ENCODE measurements around the gene ATP8A1.

Gene ATP8A1

DNA sequence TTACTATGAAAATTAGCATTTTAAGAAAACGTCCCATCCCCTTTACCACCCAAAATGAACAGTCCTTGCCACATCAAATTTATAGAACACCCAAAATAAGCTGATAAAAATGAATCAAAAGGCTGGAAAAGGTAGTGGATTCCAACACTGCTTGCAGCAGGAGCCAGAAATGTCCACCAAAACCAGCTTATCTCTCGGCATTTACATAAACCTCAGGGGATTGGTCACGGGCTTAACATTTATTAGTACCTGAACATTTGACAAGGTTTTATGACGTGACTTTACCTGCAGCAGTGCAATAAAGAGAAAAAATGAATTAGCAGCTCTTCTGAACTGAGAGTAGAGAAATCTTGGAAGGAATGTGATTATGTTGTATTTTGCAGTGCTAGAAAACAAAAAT, 31.6 kb downstream of the ATP8A1 start:
- no peak for DNase-seq

DNA sequence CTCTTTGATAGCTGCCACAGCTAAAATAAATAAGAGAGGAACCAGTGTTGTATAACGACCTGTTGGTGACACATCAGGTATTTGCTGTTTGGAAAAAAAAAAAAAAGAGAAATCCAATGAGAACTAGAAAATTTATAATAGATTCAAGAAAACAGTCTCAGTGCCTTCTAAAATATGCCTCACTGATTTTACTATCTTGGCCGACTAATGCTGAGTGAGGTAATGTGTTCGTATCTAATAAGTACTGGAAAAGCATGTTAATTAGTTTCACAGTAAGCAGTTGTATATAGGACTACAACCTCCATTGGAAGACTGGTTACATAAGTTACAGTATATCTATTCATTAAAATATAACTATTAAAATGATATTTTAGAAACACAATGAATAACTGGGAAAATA, 32.4 kb downstream of the ATP8A1 start:
- no peak for DNase-seq

DNA sequence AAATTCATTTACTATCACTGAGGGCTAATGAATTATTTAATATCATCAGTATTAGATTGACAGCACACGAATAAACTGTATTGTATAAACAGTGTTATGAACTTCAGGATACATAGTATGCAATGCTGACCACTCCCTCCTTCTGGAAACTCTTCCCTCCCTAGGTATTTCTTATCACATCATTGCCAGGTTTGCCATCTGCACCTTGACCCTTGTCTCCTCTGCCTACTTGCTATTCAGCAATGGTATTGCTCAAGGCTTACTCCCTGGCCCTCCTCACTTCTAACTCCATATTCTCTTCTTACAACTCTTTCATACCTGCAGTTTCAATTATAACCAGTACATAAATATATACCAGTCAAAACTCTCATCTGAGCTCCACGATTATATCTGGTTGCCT, 38.9 kb downstream of the ATP8A1 start:
- DNase-seq: no peak

DNA sequence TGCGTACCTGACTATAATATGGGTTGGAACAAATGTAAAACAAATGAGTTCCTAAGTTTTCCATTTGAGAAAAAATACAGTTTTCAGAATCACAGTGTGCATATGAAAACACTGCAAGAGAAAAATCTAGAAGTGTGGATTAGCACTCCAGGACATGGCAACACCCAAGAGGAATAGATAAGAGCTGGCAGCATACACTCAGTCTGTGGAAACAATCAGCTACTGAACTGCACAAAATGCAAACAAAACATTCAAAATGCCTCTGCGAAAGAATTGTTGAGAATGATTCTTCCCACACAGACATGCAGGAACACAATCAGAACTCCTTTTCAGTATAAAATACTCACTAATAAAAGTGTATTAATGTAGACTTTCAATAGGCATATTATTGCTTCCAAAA, 39.9 kb downstream of the ATP8A1 start:
- no peak for DNase-seq

DNA sequence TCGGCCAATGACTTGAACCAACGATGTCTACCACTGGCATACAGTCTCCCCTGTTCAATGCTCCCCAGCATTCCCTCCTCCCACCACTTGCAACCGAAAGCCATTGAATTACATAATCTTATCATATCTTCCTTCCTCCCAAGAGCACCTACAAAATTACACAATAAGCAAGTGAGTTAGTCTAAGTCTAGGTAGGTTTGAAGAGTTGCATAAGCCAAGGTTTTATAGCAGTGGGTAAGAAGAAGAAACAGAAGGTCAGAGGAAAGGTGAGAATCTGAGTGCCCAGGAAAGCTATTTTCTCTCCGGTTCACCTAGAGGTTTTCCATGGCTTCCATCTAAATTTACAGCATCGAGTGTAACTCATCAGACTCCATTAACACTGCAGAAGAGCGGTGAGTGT, 40.3 kb downstream of the ATP8A1 start:
- DNase-seq: no peak

DNA sequence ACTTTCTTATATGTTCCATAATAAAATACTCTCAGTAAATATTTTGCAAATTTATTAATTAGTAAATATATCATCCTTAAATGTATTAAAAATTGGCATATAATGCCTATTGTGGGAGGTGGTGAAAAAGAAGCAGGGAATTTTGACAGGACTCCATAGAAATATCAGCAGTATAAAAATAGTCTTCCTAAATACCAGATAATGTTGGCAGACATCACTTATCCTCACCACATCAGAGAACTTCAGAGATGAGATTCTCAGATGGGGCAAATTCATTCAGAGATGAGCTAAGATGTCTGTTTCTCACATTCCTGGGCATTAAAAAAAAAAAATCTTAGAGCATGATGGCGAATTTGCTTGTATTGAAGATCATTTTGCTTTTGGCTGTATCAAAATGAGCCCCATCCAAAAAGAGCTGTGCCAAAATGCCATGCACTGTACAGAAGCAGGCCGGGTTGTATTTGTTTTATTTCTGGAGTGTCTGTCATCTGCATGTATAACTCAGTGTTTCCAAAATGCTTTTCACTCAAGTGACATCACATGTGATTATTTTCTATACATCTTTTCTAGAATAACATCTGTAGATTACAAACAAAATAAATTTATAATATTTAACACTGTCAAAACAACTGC, 41.7 kb downstream of the ATP8A1 start:
- DNase-seq: no peak

DNA sequence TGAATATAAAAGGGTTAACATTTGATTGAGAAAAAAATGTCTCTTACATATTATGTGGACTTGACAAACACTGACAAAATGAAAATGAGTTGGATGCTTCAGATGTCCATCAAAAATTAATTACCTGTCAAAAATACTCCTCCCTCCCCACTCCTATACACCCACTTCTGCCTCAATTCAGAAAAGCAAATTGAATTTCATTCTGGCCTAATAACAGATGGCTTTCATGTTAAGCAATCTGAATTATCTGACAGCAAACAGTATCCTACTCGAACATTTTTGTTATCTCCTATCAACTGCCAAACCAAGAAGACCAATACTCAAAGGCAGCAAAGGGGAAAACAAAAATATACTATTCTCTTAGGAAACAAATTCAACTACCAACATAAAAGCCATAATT, 44.0 kb downstream of the ATP8A1 start:
- DNase-seq: no peak

DNA sequence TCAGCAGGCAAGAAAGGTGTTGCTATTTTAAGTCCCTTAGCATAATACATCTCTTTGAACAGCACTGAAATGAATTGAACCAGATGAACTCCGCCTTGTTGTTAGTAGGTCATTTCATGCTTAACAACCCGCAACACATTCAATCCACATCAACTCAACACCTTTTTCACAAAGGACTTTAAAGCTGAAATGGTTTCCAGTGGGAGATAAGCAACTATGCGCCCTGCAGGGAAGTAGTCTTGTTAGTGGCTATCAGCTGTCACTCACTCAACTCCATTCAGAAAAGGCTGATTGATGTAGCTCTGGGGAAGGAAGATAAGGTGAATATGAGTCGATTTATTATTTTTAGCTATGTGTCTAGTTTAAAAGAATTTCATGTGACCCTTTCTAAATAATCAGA, 46.0 kb downstream of the ATP8A1 start:
- no peak for DNase-seq

DNA sequence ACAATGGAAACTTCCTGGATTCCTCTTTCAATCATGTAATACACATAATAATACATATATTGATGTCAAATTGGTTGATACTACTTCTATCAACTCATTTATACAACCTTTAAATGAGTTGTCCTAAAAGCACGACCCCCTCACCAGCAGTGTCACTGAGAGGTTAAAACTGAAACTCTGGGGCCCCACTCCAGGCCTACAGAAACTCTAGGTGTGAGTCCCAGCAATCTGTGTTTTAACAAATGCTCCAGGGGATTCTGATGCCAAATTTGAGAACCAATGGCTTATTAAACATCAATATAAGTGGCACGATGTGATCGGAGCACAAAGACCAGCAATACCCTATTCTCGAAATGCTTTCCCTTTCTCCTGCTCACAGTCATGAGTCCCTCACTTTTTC, 47.9 kb downstream of the ATP8A1 start:
- no peak for DNase-seq

DNA sequence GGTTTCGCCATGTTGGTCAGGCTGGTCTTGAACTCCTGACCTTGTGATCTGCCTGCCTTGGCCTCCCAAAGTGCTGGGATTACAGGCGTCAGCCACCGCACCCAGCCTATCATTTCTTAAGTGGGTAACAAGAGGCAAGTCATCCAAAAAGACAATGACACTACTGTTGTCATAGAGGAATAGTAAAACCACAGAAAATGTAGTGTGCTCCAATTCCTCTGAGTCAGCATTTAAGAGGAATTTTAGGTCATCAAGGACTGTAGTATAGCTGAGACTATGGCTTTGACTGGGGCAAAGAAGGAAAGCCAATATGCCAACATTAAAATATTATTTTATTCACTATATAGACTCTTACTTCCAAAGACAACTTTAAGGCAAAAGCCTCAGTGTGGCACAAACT, 48.4 kb downstream of the ATP8A1 start:
- DNase-seq: no peak

DNA sequence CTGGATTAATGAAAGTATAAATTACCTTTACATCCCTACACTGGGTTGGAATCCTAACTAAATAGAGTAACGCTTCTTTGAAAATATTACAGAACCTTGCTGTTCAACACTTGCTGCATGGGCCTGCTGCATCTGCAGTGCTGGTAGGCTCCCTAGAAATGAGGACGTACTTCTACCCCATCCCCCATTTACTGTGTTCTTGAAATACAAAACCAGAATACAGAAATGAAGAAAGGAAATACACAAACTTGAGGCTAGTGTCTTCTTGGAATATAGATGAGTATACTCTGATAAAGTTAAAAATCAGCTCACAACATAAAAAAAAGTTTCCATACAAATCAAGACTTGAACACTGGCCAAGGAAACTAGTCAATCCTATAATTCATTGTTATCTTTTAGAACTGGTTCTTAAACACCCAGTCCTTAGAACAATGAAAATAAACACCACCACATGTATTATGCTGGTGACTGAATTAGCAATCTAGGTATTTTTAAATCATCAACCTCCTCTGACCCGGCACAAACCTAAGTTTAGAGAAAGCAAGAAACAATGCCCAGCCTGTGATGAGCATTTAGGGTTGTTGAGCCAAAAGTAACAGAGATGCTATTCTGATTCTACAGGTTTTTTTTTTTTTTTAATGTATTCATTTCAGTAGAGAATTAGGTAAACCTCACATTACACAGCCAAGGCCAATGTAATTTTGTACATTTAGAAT, 49.7 kb downstream of the ATP8A1 start:
- no peak for DNase-seq

DNA sequence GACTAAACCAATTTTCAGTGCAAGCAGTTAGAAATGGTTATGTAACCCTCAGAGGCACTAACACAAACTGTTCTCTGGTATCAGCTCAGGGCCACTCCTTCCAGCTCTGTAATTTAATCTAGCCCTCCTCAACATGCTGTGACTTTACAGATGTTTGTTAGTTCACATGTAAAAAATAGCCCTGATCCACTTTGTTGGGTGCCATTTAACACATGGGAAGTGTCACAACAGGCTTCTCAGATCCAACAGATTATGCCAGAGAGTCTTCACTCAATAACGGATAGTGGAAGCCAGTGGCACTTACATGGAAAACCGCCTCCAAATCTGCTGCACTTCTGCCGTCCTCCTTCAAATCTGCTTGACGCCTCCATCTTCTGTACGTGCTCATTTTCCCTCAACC, 51.6 kb downstream of the ATP8A1 start:
- no peak for DNase-seq

DNA sequence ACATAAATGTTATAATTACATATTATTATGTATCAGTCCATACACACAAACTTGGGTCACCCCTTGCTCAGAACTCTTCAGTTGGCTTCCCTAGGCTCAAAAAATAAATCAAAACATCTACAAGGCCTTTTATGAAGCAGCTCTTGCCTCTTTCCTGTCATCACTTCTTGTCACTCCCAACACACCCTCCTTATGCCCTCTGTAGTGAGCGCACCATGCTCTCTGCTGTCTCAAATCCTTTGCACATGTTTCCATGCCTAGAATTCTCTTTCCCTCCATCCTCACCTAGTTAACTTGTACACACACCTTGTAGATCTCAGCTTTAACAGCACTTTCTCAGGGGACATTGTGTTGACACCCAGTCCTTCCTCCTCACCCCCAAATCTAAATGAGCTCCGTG, 53.0 kb downstream of the ATP8A1 start:
- DNase-seq: no peak

DNA sequence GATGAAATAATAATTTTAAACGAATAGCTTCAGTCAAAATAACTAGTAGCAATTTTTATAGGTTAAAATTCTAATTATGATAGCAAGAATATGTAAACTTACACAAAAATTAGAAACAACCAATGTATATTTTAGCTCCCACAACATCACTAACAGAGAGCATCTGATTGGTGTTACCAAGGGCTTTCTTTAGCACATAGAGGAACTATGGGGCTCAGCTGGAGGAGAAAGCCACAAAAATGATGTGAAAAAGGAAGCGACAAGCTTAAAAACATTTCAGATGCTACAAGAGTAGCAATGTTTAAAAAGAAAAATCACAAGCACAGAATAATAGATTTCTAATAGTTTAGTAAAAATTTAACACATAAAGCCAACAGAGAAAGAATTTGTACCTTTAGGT, 56.3 kb downstream of the ATP8A1 start:
- DNase-seq: no peak

DNA sequence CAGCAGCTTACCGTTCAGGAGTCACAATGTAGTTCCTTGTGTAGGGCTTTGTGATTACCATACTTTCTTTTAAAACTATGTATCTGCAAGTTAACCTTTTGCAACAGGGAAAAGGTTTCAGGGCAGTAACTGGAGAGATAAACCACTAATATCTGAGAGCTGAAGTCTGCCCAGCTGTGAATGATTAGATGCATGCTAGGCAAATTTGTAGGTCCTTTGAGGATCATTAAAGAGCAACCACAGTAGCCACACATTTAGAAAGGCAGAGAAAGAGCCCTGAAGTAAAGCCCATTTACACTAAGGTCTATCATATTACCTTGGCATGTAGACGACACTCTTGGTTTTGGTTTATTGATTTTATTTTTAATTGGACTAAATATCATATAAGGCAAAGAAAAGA, 60.0 kb downstream of the ATP8A1 start:
- no peak for DNase-seq

DNA sequence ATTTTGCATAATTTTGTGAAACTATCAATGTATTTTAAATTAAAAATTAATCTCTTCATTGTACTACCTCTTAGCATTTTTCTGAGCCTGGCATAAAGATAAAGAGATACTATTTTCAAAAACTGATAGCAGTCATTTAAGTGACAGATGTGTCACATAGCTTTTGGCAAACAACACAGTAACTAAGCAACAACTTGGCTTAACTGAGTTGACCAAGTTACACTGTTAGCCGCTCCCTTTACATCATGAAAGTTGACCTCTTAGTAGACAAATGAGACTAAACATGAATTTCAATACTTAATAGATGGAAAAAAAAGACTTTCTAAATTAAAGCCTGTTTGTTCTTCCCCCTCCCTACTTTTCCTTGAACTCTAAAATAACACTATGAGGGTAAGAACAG, 62.0 kb downstream of the ATP8A1 start:
- no peak for DNase-seq

DNA sequence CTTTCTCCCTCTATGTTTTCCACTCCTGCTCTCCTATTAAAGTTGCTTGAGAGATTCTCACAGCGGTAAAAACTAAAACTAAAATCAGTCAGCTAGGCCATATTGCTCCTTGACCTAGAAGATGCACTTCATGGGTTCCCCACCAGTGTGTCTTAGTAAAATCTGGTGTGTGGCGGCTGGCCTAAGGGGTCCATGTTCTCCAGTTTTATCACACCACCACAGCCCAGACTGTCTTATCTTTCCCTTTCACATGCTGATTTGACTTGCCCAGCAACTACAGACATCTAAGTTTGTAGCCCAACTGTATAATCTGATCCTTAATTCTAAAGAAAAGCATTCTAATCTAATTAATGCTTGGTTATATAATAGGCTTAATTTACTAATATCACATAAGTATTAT, 68.0 kb downstream of the ATP8A1 start:
- no peak for DNase-seq

DNA sequence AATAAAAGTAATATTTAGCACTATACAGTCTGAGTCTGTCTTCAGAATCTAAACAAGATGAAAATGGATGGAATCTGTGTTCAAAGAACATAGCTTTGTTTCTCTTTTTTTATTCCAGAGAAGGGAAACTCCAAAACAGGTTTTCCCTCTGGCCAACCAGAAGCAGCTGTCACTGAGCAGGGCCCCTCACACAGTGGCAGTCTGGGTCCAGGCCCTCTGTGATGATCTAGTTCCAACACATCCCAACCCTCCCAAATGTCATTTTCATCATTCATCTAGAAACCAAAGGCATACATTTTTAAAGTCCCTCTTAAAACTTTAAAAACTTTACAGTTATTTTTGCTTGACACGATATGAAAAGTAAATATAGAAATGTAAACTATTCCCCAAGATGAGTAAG, 70.1 kb downstream of the ATP8A1 start:
- no peak for DNase-seq

DNA sequence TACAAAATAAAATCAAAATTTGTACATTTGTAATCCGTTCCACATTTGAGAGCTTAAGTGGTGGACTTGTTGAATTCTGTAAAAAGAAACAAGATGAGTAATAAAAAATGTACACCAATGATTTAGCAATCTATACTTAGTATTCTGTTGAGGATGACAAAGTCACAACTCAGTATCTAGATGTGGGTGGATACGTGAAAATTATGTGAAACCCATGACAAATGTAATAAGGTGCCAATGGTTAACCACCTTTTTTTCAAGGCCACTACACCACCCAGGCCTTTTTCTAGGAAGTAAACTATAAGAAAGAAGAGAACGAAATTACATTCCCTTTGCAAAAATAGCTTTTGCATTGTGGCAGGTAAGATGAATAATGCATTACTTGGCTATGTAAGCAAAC, 77.0 kb downstream of the ATP8A1 start:
- no peak for DNase-seq

DNA sequence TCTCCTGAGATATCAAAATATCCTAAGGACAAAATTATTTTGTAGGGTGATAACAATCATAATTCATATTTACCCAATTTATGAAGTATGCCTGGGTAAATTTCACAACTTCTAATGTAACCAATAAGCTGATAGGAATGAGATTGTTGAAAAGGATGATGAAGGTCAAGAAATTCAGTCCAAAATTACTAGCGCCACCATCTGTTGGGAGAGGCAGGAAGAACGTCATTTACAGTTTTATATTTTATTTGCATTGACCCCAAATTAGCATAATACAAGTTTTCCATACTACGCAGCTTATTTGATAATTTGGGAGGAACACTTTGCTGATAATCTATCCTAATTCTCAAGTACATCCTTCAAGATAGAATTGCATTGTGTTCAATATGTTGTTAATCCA, 78.7 kb downstream of the ATP8A1 start:
- no peak for DNase-seq

DNA sequence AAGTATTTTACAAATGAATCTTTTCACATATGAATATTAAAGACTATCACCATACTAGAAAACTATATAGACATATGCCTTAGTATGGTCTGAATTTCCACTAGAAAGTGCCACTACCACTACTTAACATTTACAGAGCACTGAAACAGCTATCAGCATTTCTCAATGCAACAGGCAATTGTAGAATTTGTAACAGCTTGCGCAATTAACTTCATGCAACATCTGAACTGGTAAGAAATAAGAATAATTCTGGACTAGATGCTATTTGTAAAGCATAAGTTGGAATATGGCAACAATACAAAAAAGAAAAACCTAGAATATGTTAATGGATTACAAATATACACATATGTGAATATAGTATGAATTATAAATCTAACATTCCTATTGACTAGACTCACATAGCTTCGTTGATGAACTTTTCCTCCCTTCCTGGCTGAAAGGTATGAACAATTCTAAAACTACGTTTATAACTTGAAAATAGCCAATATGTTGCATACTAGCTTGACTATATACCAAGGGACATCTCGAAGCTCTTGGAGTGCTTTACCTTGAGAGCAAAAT, 82.0 kb downstream of the ATP8A1 start:
- DNase-seq: no peak

DNA sequence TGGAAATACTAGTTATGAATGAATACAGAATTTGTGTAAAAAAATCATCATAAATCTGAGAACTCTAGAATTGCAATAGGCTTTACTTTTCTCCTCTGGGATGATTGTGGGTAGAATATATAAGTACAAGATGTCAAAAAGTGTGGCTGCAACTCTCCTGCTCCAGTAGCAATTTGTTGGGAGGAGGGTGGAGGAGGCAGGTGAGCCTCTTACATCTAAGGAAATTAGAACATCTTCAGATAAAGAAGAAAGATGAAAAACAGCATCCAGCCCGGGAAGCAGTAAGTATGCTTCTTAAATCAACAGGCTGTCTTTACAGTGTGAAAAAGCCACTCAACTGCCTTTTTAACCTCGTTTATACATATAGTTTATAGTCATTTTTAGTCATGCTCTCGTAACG, 83.7 kb downstream of the ATP8A1 start:
- no peak for DNase-seq

DNA sequence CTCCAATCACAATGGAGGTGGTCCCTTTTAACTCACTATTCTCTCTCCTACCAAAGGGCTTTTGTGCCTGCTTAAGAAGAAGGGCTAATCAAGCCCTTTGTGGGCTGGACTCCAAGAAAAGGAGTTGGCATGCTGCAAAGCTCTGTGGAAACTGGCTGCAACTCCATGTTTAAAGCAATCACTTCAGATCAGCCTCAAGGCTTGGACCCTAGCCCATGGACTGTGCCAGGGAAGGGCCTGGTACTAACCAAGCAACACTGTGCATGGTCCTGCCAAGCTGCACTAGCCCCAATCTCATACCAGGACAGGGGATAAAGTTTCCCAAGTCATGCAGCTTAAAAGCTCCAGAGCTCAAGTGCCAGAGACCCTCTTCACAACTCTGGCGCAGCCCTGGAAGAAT, 86.7 kb downstream of the ATP8A1 start:
- DNase-seq: no peak

DNA sequence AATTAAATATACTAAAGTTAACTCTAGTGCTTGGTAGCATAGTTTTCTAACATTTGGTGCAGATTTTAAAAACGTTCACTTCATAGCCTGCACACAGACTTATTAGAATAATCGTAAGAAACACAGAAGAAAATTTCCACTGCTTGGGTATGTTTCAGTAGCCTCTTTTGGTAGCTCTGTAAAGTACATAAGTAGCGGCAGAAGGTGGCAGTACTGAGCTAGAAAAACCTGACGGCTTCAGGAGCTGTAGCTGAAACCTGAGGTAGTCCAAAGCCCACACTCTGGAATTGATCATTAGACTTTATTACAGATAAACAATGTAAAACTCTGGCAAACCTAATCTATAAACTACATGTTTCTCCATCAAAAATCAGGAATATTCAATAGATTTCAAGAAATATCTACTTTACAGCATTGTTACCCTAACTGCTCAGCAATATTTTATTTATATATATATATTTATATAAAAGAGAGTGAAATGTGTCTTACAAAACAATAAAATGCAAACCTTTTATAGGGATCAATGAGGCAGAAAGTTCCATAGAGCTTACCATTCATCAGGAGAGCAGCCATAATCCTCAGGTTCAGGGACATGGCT, 88.2 kb downstream of the ATP8A1 start:
- DNase-seq: peak; percentile 44
